Glutamatergic neuron (in vitro differentiated cells): Measurements from ENCODE around the gene FDXR. TPM values are rescaled to one million over a fixed set of nuclear protein-coding genes. Genes with fewer than 3 reads are reported as not detected.

Experiments
- DNase-seq: peaks from one replicate; pipeline ENCODE4 v3.0.0; 2022
- H3K27ac Mint-ChIP-seq: one replicate; pipeline ENCODE4 v1.8.0; 2020; ENCODE audit warnings: mild to moderate bottlenecking, mixed read lengths, inconsistent platforms; ENCODE audit not compliant: unreplicated experiment
- H3K27me3 Mint-ChIP-seq: one replicate; pipeline ENCODE4 v1.8.0; 2020; ENCODE audit warnings: mild to moderate bottlenecking, moderate library complexity, mixed read lengths, inconsistent platforms; ENCODE audit not compliant: unreplicated experiment
- H3K36me3 Mint-ChIP-seq: one replicate; pipeline ENCODE4 v1.8.0; 2020; ENCODE audit warnings: mild to moderate bottlenecking, mixed read lengths, inconsistent platforms; ENCODE audit not compliant: unreplicated experiment
- H3K4me1 Mint-ChIP-seq: one replicate; pipeline ENCODE4 v1.8.0; 2020; ENCODE audit warnings: mild to moderate bottlenecking, low read depth, mixed read lengths, inconsistent platforms; ENCODE audit not compliant: unreplicated experiment
- H3K4me3 Mint-ChIP-seq: one replicate; pipeline ENCODE4 v1.8.0; 2020; ENCODE audit warnings: mild to moderate bottlenecking, mixed read lengths, inconsistent platforms; ENCODE audit not compliant: unreplicated experiment
- H3K9me3 Mint-ChIP-seq: one replicate; pipeline ENCODE4 v1.8.0; 2020; ENCODE audit warnings: mild to moderate bottlenecking, moderate library complexity, mixed read lengths, inconsistent platforms; ENCODE audit not compliant: unreplicated experiment
- CTCF ChIP-seq: fragments of 200-600 bp; sonication (generic); IDR thresholded peaks from one replicate; pipeline ENCODE4 v1.5.0; 2021; ENCODE audit not compliant: partially characterized antibody, unreplicated experiment
- total RNA-seq: library from RNA; stranded (reverse); fragmentation: NEBNext Ultra II Directional; extraction: Animal tissue kit (Norgen Biotek cat#: 25700); gene quantifications from one replicate; pipeline ENCODE4 v1.2.1, GENCODE V29; 2021; ENCODE audit not compliant: unreplicated experiment

FDXR gene
- total RNA-seq, 1 donor from 2014 or later = 12.1 TPM

GRCh38 chr17:74904687-74905409 is 32.1 kb upstream of the FDXR start:
- no peak overlapping the region for H3K27ac Mint-ChIP-seq
- no peaks in the 10 kb centered on the region for H3K27me3 Mint-ChIP-seq
- H3K4me3 Mint-ChIP-seq = no peak overlapping the region
- TF ChIP-seq CTCF = no peak
- DNase-seq = no peak
- H3K9me3 Mint-ChIP-seq = no peaks in the 10 kb centered on the region
- H3K36me3 Mint-ChIP-seq = no peaks in the 10 kb centered on the region
- no peaks in the 10 kb centered on the region for H3K4me1 Mint-ChIP-seq

GRCh38 chr17:74903671-74904070 is 30.9 kb upstream of the FDXR start:
- no peak overlapping the region for H3K4me3 Mint-ChIP-seq
- DNase-seq = no peak
- H3K36me3 Mint-ChIP-seq = no peaks in the 10 kb centered on the region

GRCh38 chr17:74903034-74903433 is 30.2 kb upstream of the FDXR start:
- Mint-ChIP-seq H3K27ac (no peak overlapping the region), H3K27me3 (no peaks in the 10 kb centered on the region), H3K4me1 (no peaks in the 10 kb centered on the region), H3K4me3 (no peak overlapping the region), H3K36me3 (no peaks in the 10 kb centered on the region), H3K9me3 (no peaks in the 10 kb centered on the region)
- TF ChIP-seq CTCF = no peak
- DNase-seq = no peak

More at GRCh38 chr17:74903671-74904070, 30.9 kb upstream of the FDXR start:
- TF ChIP-seq CTCF = no peak
- Mint-ChIP-seq H3K9me3 (no peaks in the 10 kb centered on the region), H3K27me3 (no peaks in the 10 kb centered on the region), H3K27ac (no peak overlapping the region), H3K4me1 (no peaks in the 10 kb centered on the region)

GRCh38 chr17:74901353-74902135 is 28.8 kb upstream of the FDXR start:
- Mint-ChIP-seq H3K4me3 (no peak overlapping the region), H3K27ac (no peak overlapping the region), H3K9me3 (no peaks in the 10 kb centered on the region), H3K4me1 (no peaks in the 10 kb centered on the region), H3K27me3 (no peaks in the 10 kb centered on the region), H3K36me3 (no peaks in the 10 kb centered on the region)
- DNase-seq = no peak
- TF ChIP-seq CTCF = no peak

- Mint-ChIP-seq H3K4me1 (no peaks in the 10 kb centered on the region), H3K36me3 (no peaks in the 10 kb centered on the region), H3K27me3 (no peaks in the 10 kb centered on the region), H3K27ac (no peak overlapping the region), H3K4me3 (no peak overlapping the region), H3K9me3 (no peaks in the 10 kb centered on the region)
- no peak for TF ChIP-seq CTCF
- no peak for DNase-seq
Measured at GRCh38 chr17:74900208-74900607, 27.4 kb upstream of the FDXR start.
